NCI-H524 (cell line): Measurements from ENCODE around the gene GCKR.

Source experiments
- DNase-seq, 2 experiments: peaks; one replicate each; lab custom pipeline; 2025; lab: John Stamatoyannopoulos, UW

The GCKR gene, protein sequence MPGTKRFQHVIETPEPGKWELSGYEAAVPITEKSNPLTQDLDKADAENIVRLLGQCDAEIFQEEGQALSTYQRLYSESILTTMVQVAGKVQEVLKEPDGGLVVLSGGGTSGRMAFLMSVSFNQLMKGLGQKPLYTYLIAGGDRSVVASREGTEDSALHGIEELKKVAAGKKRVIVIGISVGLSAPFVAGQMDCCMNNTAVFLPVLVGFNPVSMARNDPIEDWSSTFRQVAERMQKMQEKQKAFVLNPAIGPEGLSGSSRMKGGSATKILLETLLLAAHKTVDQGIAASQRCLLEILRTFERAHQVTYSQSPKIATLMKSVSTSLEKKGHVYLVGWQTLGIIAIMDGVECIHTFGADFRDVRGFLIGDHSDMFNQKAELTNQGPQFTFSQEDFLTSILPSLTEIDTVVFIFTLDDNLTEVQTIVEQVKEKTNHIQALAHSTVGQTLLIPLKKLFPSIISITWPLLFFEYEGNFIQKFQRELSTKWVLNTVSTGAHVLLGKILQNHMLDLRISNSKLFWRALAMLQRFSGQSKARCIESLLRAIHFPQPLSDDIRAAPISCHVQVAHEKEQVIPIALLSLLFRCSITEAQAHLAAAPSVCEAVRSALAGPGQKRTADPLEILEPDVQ

DNA sequence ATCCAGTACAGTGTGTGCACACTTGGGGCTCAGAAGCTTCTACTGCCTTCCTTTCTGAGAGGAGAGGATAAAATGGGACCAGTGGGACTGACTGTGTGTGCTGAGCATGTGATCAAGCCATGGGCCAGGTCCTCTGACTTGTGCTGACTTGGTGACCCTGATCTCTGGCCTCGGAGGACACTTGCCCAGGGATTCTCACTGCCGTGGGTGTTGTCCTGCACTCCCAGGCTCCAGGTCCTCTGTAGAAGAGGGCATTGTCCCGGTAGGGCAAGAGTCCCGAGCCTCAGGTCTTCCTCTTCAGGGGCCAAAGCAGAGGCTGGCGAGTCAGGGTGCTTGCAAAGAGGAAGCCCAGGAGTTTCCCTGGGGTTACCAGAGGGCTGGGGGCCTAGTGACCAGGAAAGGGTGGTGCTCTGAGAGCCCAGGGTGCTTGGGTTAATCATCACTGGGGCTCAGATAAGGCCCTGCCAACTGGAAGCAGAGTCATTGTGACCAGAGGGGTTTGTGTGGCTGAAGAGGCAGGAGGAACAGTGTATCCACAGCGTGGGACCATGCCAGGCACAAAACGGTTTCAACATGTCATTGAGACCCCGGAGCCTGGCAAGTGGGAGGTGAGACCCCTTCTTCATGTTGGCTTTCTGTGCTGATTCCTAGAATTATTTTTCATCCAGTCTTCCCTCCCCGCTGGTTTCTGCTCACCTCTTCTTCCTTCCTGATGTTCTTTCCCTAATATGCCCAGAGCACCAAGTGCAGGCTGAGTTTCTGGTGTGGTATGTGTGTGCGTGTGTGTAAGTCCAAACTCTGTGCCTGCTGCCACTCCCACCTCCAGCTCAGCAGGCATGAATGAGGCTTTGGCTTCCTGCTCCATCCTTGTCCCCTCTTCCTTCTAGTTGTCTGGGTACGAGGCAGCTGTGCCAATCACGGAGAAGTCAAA is at the start of gene GCKR:
Gene GCKR (plus strand): TSS at position 483 of the 931 bp plus-strand sequence. CDS start 66 bp downstream, at position 549.
- DNase-seq = no peak

DNA sequence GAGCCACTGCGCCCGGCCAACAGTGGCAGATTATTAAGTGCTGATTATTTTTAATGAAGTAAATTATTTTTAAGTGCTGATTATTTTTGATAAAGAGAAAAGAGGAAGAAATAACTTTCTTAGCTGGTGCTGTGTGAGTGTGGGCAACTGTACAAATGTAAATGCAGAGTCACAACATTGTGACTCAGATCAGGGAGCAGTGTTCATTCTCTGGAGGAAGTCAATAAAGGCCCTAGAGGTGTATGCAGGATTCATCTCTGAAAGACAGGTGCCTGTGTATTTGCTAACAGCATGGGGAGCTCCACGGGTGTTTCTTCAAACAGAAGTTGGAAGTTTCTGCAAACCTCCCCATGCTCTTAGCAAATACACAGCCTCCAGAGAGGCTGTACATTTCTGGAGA is 48.3 kb upstream of the GCKR start:
- no peak for DNase-seq

DNA sequence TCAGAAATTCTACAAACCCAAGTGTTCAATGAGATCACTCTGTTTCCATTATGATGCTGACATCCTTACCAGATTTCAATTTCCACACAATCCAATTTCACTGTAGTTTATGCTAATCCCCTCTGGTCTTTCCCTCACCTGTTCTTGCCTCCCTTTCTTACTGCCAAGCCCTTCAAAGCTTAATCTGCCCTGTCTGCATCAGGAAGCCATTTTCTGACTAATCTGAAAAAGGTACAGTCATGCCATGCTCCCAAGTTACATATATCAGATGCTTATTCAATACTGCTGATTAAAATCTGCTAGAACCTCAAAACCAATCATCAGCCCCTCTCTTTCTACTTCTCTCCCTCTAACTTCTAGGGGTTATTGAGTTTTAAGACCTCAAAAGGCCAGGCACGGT is 45.5 kb upstream of the GCKR start:
- DNase-seq = no peak

DNA sequence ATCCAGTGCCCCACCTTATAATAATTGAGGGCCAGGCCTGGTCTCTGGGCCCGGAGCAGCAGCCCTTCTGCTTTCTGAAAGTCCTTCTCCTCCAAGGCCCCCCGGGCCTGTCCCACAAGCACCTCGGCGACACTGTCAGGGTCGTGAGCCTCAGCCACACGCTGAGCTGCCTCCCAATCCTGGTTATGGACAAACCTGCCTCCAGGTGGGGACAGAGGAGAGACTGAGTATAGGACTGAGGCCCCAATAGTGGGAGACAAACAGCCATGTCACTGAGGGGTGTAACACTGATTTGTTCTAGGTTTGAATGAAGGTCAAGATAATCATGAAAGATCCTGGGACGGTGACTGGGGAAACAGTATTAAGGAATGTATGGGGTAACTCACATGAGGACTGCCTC is 42.7 kb upstream of the GCKR start:
- no peak for DNase-seq

DNA sequence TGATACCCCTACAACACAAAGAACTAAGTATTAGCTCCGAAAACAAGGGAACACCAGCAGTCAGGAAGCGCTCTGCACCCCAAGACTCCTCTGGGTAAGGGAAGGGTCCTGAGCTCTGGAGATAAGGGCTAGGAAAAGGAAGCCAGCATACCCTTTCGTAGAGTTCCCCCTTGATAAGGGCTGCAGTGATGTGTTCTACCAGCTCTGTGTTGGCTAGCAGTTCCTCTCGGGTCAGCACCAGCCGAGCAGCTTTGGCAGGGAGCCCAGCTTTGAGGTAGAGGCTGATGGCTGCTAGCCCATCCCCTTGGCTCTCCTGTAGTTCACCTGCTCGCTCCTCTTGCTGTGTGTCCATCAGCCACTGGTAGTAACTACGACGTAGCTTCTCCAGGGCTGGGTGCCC is 35.5 kb upstream of the GCKR start:
- DNase-seq = no peak

DNA sequence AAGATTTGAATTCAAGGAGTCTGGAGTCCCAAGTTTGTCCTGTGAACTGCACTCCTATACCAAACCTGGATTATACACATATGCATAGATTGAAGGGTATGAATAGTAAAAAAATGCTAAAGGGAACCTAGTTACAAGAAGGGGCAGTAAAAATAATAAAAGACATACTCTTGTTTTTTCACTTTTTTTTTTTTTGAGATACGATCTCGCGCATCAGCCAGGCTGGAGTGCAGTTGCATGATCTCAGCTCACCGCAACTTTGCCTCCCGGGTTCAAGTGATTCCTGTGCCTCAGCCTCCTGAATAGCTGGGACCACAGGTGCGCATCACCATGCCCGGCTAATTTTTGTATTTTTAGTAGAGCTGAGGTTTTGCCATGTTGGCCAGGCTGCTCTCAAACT is 32.2 kb upstream of the GCKR start:
- DNase-seq = no peak

DNA sequence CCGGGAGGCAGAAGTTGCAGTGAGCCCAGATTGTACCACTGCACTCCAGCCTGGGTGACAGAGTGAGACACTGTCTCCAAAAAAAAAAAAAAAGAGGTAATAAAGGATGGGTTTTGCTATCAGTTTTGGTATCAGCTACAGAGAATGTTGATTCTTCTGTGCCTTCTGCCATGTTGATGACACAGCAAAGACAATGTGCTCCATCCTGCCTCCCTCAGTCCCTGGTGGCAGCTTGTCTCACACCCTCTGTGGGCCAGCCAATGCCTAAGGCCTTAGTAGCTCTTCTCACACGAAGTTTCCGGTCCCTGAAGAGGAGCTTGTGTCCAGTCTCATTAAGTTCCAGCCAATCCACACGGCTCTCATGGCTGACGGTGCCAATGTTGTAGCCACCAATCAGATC is 24.7 kb upstream of the GCKR start:
- DNase-seq = no peak

DNA sequence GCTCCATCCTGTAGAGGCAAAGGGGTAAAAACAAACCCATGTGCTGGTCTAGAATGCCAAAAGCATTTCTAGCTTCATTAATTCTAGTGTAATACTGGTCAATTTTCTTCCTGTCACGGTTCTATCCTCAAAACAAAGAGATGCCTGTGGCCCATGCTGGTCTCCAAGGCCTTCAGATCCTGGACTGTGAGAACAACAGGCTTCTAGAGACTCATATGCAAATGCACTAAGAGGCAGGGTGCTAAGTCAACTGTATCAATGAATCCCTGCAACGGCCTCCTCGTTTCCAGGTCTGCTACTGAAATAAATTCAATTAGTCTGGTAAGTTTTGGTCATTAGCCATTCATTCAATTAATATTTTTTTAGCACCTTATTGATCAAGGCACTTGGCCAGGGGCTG is 11.1 kb upstream of the GCKR start:
- no peak for DNase-seq

DNA sequence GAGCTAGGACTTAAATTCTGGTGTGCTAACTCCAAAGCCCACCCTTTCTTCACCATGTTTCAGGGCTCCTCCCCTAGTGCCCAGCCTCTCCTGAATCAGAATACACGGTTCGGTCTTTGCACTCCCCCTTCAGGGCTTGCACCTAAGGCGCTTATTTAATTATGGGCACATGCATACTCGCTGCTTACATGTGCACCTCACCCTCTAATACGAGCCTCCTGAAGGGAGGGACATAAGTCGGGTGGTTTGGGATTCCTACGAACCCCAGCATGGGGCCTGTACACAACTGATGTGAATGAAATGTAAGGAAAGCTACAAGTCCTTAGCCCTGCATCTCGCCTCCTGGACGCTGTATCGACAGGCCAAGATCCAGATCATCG is 7.5 kb upstream of the GCKR start:
- DNase-seq = peak in 1 of 2 experiments; percentile 35

DNA sequence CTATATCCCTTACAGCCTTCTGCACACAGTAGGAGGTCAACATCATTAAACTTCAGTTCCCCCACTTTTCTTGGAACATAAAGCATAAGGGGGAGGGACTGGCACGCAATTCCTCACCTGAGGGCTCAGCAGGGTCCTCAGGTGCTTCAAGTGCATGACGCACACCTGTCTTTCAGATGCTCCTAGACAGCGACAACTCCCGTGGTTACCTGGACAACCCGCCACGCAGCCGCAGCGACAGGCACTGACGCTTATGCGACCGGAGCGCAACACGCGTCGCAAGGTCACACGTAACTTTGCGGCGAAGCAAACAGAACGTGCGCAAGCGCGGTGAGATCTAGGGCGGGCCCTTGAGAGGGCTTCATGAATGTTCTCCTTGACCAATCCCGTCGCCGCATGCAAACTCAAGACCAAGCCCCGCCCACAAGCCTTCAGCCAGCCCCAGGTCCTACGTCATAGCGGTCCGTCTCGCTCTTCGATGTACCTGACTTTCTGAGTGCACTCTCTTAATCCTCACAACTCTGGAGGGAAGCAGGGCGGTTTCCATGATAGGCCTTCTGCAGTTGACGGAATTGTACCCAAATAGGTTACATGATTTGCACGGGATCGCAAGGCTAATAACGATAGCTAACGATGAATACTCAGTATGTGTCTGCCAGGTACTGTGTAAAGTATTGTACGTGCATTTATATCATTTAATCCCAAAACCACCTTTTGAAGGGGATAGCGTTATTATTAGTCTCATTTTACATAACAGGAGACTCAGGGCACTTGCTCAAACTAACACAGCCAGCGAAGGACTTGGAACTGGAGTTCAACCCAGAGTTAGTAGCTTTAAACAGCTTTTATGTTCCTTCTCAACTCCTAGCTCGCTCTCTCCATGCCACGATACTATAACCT is 6.9 kb upstream of the GCKR start, which contains the start of gene IFT172:
Gene IFT172 (minus strand): TSS at position 246 of the 900 bp plus-strand sequence. CDS start 90 bp downstream, at position 156.
- peak; percentile 100 for DNase-seq

DNA sequence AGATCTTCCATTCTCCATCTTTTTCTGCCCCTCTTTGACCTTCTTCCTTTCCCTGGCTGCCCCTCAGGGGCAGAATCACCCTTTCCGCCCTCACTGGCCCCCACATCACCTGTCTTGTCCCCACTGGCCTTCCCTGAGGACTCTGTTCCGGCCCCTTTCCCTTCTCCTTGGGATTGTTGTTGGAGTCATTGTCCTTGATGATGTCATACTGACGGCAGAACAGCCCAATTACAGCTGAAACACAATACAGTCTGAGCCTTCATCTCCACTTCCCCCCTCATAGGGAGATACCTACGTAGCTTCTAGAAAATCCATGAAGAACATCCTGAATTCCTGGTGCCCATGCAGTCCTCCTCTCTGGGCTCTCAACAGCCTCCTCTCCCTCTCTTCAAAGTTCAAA is 4.1 kb upstream of the GCKR start:
- DNase-seq = no peak

DNA sequence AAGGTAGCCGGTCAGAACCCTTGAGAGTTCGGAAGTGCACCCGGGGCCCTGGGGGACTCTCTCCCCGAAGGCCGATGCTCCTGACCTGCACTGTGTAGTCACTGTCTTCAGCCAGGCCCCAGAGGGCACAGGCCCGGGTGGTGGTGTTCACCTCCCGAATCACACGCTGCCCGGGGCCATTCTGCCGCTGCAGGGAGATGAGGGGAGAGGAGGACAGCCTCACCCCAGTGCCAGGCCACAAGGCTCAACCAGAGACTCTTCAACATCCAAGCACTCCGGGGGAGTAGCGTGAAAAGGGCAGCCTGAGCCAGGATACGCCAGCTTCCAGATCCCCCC is 2.7 kb upstream of the GCKR start:
- DNase-seq = no peak

DNA sequence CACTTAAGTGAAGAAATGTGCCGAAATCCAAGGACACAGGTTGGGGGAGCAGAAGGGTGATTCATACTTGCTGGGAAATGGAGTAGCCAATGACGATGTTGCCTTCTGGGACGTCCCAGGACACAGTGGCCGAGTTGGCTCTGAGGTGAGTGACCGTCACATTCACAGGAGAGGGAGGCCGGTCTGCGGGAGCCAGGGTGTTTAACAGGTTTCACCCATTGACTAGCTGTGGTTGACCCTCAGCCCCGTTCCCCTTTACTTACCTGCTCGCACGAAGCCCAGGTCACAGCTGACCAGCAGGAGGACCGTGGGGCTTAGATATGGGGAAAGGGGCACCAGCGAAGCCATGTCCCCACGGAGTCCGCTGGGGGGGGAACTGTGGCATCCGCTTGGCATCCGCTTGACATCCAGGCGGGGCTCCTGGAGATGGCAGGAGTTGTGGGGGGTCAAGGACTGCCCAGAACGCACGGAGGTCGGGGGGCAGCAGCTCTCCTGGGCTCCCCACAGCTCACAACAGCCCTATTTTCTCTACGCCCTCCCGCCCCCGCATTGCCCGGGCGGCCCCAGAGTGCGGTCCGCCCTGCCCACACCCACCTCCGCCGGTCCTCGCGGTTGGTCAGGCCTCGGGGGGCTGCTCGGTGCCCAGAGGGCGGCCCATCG is 2.2 kb upstream of the GCKR start:
- no peak for DNase-seq

DNA sequence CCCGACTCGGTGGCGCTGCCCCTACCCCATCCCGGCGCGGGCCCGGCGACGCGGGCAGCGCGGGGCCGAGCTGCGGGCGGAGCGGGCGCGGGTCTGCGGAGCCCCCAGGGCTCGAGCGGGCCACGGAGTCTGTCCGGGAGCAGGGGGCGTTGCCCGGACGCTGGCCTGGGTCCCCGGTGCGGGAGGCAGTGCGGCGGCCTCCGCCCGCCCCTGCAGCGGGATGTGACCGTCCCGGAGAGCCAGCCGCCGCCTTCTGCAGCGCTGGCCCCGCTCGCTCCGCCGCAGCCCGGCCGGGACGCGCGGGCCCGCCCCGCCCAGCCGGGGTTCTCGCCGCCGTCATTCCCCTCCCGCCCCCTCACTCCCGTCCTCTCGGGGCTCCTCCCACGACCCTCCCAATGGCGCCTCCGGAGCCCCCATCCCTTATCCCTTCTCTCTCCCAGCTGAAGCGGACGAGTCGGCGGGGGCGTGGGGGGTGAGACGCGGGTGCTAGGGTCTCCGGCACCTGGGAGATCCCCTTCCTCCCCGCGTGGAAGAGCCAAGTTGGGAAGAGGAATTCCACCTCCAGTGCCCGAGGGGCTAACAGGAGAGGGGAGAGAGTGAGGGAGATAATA is 1.6 kb upstream of the GCKR start, which contains the start of gene FNDC4:
Gene FNDC4 (minus strand): TSS at position 257 of the 611 bp plus-strand sequence. CDS start 521 bp downstream, outside the sequence.
- DNase-seq = no peak

DNA sequence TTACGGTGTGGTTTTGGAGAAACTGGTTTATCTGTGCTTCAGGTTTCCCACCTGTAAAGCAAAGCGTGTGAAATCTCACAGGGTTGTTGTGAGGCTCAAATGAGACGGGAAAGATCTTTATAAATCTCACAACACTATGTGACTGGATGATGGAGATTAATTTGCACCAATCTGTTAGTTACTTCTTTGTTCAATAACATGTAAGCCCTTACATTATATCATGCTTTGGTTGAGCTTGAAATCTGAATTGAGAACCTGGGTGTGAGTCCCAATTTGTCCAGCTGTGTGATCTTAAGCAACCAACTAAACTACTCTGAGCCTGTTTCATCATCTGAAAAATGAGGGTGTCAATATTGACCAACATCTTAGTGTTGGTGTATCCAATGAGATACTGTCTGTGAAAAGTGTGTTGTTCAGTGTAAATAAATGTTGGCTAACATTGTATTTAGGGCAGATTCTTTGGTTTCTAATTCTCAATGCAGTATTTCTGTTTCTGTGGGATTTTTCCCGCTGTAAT is 741 bp upstream of the GCKR start:
- DNase-seq = no peak

DNA sequence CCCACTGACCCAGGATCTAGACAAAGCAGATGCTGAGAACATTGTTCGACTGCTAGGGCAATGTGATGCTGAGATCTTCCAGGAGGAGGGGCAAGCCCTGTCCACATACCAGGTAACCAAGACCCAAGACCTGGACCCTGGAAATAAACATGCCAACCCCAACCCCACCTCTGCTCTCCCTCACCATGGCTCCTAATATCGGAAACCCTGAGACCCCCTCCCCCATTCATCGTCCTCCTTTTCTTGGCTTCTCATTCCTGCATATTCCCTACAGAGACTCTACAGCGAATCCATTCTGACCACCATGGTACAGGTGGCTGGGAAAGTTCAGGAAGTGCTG is 619 bp downstream of the GCKR start:
- DNase-seq = no peak

DNA sequence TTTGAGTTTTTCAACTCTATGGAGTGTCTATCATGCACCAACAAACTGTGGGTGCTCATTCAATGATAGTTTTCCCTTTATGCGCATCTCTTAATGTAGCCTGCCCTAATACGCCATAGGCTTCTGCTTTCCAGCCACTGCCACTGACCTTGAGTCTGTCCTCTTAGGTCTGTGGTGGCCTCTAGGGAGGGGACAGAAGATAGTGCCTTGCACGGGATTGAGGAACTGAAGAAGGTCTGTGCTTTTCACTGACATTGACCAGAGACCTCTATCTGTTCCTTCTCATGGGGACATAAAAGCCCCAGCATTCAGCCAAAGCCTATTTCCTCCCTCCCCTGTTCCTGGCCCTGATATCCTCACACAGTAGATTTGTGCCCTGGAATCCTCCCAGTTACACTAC is 2.3 kb downstream of the GCKR start:
- DNase-seq = no peak

DNA sequence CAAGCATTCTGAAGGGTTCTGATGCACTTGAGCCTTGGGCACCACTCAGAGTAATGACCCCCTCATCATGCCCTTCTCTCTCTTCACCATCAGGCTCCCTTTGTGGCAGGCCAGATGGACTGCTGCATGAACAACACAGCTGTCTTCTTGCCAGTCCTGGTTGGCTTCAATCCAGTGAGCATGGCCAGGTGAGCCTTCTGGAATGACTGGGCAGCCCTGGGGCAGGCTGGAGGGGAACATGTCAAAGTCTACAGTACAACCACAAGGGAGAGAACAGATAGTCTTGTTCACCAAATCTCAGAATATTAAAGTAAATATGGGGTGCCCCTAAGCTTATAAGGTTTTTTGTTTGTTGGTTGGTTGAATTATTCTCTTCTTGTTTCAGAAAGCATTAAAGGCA is 4.4 kb downstream of the GCKR start:
- peak; percentile 10 to 77 for DNase-seq

DNA sequence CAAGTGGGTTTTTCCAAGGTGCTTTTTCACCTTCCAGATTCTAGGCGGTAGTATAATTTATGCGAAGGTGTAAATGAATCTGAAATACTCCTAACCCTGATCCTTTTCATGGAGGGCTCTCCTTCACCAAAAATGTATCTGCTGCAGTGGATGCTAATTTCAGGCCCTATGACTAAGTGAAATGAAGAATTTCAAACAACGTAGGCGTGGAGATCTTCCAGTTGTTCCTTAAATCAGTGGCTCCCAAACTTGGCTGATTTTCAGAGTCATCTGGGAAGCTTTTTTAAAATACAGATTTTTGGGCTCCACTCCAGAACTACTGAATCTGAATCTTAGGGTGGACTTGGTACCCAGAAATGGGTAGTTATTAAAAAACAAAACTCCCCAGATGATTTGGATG is 5.5 kb downstream of the GCKR start:
- no peak for DNase-seq

DNA sequence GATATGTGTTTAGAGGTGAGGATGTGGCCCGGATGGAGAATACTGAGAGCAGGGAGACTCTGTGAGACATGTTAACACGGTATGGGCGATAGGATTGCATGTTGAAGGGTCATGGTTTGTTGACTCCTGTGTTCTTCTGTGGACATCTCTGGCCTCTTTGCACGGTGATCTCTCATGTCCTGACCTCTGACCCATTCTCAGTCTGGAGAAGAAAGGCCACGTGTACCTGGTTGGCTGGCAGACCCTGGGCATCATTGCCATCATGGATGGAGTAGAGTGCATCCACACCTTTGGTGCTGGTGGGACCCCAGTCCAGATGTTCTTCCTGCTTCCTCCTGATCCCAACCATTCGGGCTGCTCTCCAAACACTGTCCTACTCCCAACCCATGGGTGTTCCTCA is 9.9 kb downstream of the GCKR start:
- no peak for DNase-seq
